Kidney epithelial cell (primary cell): ENCODE data around the gene PTPN12. TPM values are rescaled to one million over a fixed set of nuclear protein-coding genes. Genes with fewer than 3 reads are reported as not detected.

Source experiments
- DNase-seq: peaks from one replicate; pipeline ENCODE4 v3.0.0-alpha.2; 2010; ENCODE audit warnings: low read depth
- H3K27me3 ChIP-seq: 2 replicates; pipeline ENCODE4 v1.6.0; 2011; ENCODE audit warnings: low read length; ENCODE audit not compliant: control insufficient read depth, insufficient read depth
- H3K36me3 ChIP-seq: 2 replicates; pipeline ENCODE4 v1.5.1; 2011; ENCODE audit warnings: low read length; ENCODE audit not compliant: control insufficient read depth, insufficient read depth
- H3K4me3 ChIP-seq: 2 replicates; pipeline ENCODE4 v1.5.1; 2011; ENCODE audit warnings: low read depth, mild to moderate bottlenecking, control low read depth, low read length
- total RNA-seq: library from RNA; depleted of rRNA; stranded (reverse); fragments of >200 nt; gene quantifications from 2 replicates; pipeline ENCODE4 v1.2.3, GENCODE V29; 2015
- TF ChIP-seq, protein P1 (sequence below): IDR thresholded peaks from 2 replicates; pipeline ENCODE4 v1.5.1; 2011; ENCODE audit warnings: mild to moderate bottlenecking, moderate library complexity, low read length, control low read depth, inconsistent platforms; ENCODE audit not compliant: insufficient read depth, poor library complexity, severe bottlenecking

The PTPN12 gene
- total RNA-seq, 1 donor from 2014 or later, result 57.7 TPM

DNA sequence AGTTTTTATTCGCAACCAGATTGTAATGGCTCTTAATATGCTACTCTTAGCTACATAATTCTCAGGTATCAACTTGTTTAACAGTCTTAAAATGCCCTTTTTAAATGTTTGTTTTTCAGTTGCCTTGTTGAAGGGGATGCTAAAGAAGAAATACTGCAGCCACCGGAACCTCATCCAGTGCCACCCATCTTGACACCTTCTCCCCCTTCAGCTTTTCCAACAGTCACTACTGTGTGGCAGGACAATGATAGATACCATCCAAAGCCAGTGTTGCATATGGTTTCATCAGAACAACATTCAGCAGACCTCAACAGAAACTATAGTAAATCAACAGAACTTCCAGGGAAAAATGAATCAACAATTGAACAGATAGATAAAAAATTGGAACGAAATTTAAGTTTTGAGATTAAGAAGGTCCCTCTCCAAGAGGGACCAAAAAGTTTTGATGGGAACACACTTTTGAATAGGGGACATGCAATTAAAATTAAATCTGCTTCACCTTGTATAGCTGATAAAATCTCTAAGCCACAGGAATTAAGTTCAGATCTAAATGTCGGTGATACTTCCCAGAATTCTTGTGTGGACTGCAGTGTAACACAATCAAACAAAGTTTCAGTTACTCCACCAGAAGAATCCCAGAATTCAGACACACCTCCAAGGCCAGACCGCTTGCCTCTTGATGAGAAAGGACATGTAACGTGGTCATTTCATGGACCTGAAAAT is 89.7 kb downstream of the PTPN12 start:
- no peaks in the 10 kb centered on the region for H3K27me3 ChIP-seq
- no peaks in the 10 kb centered on the region for H3K36me3 ChIP-seq
- DNase-seq, result no peak
- TF ChIP-seq, protein P1, sequence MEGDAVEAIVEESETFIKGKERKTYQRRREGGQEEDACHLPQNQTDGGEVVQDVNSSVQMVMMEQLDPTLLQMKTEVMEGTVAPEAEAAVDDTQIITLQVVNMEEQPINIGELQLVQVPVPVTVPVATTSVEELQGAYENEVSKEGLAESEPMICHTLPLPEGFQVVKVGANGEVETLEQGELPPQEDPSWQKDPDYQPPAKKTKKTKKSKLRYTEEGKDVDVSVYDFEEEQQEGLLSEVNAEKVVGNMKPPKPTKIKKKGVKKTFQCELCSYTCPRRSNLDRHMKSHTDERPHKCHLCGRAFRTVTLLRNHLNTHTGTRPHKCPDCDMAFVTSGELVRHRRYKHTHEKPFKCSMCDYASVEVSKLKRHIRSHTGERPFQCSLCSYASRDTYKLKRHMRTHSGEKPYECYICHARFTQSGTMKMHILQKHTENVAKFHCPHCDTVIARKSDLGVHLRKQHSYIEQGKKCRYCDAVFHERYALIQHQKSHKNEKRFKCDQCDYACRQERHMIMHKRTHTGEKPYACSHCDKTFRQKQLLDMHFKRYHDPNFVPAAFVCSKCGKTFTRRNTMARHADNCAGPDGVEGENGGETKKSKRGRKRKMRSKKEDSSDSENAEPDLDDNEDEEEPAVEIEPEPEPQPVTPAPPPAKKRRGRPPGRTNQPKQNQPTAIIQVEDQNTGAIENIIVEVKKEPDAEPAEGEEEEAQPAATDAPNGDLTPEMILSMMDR, result no peak
- H3K4me3 ChIP-seq, result no peak overlapping the region

DNA sequence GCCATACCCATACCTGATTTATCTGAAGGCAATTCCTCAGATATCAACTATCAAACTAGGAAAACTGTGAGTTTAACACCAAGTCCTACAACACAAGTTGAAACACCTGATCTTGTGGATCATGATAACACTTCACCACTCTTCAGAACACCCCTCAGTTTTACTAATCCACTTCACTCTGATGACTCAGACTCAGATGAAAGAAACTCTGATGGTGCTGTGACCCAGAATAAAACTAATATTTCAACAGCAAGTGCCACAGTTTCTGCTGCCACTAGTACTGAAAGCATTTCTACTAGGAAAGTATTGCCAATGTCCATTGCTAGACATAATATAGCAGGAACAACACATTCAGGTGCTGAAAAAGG is 90.2 kb downstream of the PTPN12 start:
- no peak for DNase-seq
- Histone ChIP-seq H3K4me3 (no peak overlapping the region), H3K27me3 (no peaks in the 10 kb centered on the region), H3K36me3 (no peaks in the 10 kb centered on the region)
- TF ChIP-seq, protein P1, result no peak

DNA sequence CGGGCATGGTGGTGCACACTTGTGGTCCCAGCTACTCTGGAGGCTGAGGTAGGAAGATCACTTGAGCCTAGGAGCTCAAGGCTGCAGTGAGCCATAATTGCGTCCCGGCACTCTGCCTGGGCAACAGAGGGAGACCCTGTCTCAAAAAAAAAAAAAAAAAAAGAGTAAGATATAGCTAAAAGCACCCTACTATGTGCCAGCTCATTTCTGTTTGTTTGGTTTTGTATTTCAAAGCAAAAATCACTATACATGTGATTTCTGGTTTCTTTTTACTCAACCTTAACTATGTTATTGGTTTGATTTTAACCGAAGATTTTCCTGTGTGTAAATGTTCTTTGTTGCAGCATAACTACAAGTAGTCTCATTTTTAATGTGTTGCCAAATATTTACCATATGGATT is 92.7 kb downstream of the PTPN12 start:
- TF ChIP-seq, protein P1, result no peak
- H3K27me3 ChIP-seq, result no peaks in the 10 kb centered on the region
- no peaks in the 10 kb centered on the region for H3K36me3 ChIP-seq
- H3K4me3 ChIP-seq, result no peak overlapping the region
- no peak for DNase-seq

DNA sequence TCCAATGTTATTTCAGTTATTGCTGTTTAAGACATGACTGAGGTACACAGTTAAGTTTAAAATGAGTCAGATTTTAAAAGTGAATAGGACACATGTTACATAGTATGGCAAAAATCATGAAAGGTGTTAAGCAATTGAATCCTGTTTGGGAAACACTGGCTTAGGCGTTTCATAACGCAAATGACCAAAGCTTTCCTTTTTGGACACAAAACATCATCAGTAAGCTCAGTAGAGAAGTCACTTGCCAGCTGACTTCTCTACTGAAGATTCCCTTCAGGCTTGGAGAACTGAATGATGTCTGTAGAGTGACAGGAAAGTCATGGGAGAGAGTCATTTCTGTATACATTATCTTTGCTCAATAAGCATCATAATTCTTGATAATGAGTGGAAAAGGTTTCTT is 94.7 kb downstream of the PTPN12 start:
- Histone ChIP-seq H3K36me3 (no peaks in the 10 kb centered on the region), H3K27me3 (no peaks in the 10 kb centered on the region), H3K4me3 (no peak overlapping the region)
- no peak for DNase-seq
- TF ChIP-seq, protein P1, result no peak

DNA sequence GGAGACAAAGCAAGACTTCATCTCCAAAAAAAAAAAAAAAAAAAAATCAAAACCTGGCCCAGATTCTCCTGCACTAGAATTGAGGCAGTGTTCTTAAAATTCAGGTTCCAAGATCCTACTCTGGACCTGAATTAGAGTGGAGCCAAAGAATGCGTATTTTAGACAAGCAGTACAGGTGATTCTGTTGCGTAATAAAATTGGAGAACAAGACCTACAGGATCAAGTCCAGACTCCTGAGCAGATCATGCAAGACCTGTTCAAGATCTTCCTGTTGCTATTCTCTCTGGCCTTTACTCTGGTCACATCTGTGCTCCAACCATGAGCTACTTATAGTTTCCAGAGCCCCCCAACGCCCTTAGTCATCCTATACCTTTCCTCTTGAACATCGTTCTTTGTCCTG is 107.7 kb downstream of the PTPN12 start:
- DNase-seq, result no peak
- TF ChIP-seq, protein P1, result no peak
- H3K36me3 ChIP-seq, result peaks cover 1% of the 10 kb centered on the region
- H3K27me3 ChIP-seq, result no peaks in the 10 kb centered on the region
- H3K4me3 ChIP-seq, result no peak overlapping the region

DNA sequence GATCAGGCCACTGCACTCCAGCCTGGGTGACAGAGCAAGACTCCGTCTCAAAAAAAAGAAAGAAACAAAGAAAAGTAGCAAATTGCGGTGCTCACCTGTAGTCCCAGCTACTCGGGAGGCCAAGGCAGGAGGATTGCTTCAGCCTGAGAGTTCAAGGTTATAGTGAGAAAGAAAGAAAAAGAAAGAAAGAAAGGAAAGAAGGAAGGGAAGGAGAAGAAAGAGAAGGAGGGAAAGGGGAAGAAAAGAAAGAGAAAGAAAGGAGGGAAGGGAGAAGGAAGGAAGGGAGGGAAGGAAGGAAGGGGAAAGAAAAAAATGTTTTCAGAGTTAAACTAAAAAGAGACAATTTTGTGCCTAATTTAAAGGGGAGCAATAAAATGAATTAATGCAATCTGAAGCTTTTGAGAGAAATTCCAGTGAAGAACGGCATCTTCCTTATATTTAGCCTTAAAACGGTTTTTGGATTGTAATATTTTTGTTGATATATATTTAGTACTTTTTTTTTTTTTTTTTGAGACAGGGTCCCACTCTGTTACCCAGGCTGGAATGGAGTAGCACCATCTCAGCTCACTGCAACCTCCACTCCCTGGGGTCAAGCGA is 111.7 kb downstream of the PTPN12 start:
- DNase-seq, result no peak
- TF ChIP-seq, protein P1, result no peak
- H3K4me3 ChIP-seq, result no peak overlapping the region
- peaks cover 1% of the 10 kb centered on the region for H3K36me3 ChIP-seq
- no peaks in the 10 kb centered on the region for H3K27me3 ChIP-seq
